Right lobe of liver (tissue), 6 donors: ENCODE results near the gene PDK3. TPM values are rescaled to one million over a fixed set of nuclear protein-coding genes. Genes with fewer than 3 reads are reported as not detected.

Experiments used
- ATAC-seq, 4 donors: fragments of 200-7000 bp; cut with Tn5 transposase; one replicate each; pipeline ENCODE4 v1.9.1; 2020; ENCODE audit warnings: mild to moderate bottlenecking in 4 of 4, moderate library complexity in 4 of 4
- DNase-seq, 3 donors: peaks; one replicate each; pipeline ENCODE4 v3.0.0-alpha.2; 2020
- H3K27ac ChIP-seq, 3 donors: fragments of 200-600 bp; one replicate each; pipeline ENCODE4 v1.8.0; 2022
- H3K27me3 ChIP-seq, 2 donors: fragments of 200-600 bp; one replicate each; pipeline ENCODE4 v1.8.0; 2022
- H3K36me3 ChIP-seq, 4 donors: fragments of 200-600 bp; sonication (generic) in 1 of 4; one replicate each; pipeline versions ENCODE4 v1.5.1 to v1.8.0; 2017 to 2022; ENCODE audit warnings: control low read depth in 1 of 4
- H3K4me1 ChIP-seq, 4 donors: fragments of 200-600 bp; sonication (generic) in 1 of 4; one replicate each; pipeline versions ENCODE4 v1.5.1 to v1.8.0; 2017 to 2022; ENCODE audit warnings: control low read depth in 1 of 4
- H3K4me3 ChIP-seq, 3 donors: fragments of 200-600 bp; one replicate each; pipeline ENCODE4 v1.8.0; 2022
- H3K9me3 ChIP-seq, 4 donors: fragments of 200-600 bp; sonication (generic) in 1 of 4; one replicate each; pipeline versions ENCODE4 v1.5.1 to v1.8.0; 2017 to 2022; ENCODE audit warnings: control low read depth in 1 of 4
- POLR2A ChIP-seq: fragments of 450-650 bp; IDR thresholded peaks from one replicate; pipeline ENCODE4 v1.6.1; 2017; ENCODE audit warnings: antibody characterized with exemption, mild to moderate bottlenecking
- WGBS: methylation state at CpG from one replicate; pipeline ENCODE4 v1.1.6; 2018; ENCODE audit warnings: low coverage, low lambda C conversion rate; ENCODE audit not compliant: insufficient coverage; ENCODE audit errors: missing lambda C conversion rate; 5-methylcytosine and 5-hydroxymethylcytosine counted together
- intact Hi-C, 2 donors: fragments of 100-400 bp; cut with DNase I; formaldehyde crosslinking; loops; one replicate each; pipeline versions ENCODE4 v1.11.2 to v1.14.1; 2022
- total RNA-seq, 6 experiments: library from RNA; depleted of rRNA in 2 of 6; stranded (reverse); fragments of >200 nt in 2 of 6; fragmentation: NEBNext Ultra II Directional in 3 of 6; extraction: Animal tissue kit (Norgen Biotek cat#: 25700) in 3 of 6; gene quantifications; one replicate each; pipeline versions ENCODE4 v1.1.0 to v1.2.4, GENCODE V29; 2016 to 2023
- TF ChIP-seq, protein P1 (sequence below), 4 donors: fragments of 200-600 bp in 3 of 4; fragments of 450-650 bp in 1 of 4; IDR thresholded peaks; one replicate each; pipeline versions ENCODE4 v1.5.1 to v1.8.0; 2016 to 2022; ENCODE audit warnings: antibody characterized with exemption in 4 of 4, mild to moderate bottlenecking in 2 of 4
- donor health status: DM: no; HTN: yes; CAD: no.
- donor health status: DM: no; HTN: no; CAD: no.
- donor health status: DM: no; HTN: no; CAD: no.
- donor health status: DM: no; HTN: yes; CAD: no.
- donor health status: DM: no; HTN: yes; CAD: no.

The PDK3 gene
- total RNA-seq, 6 experiments from 2014 or later: 8.6 to 17.5 (median 11.3) TPM

DNA sequence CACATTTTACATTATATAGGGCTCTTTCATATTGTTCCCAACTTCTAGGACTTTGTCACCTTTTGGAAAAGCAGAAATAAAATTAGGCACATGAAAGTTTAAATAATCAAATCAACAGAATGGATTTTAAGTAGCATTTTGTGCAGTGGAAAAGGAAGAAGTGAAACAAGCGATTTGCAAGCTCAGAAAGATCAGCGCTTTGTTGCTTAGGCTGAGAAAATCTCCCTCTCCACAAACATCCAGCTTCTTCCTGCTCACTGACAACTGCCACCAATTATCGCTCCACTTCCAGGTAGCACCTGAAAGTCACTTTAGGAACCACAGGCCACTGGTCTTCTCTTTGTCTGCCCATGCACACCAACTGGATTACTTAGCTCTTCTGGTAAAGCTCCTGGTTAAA lies 2.0 kb upstream of the PDK3 start:
- Histone ChIP-seq H3K27me3 (no peaks in the 10 kb centered on the region), H3K4me3 (no peak overlapping the region), H3K36me3 (no peaks in the 10 kb centered on the region), H3K4me1 (no peaks in the 10 kb centered on the region), H3K27ac (no peak overlapping the region), H3K9me3 (no peaks in the 10 kb centered on the region)
- no peak for ATAC-seq
- no peak for DNase-seq
- intact Hi-C loops: no loop called here
- TF ChIP-seq, protein P1, sequence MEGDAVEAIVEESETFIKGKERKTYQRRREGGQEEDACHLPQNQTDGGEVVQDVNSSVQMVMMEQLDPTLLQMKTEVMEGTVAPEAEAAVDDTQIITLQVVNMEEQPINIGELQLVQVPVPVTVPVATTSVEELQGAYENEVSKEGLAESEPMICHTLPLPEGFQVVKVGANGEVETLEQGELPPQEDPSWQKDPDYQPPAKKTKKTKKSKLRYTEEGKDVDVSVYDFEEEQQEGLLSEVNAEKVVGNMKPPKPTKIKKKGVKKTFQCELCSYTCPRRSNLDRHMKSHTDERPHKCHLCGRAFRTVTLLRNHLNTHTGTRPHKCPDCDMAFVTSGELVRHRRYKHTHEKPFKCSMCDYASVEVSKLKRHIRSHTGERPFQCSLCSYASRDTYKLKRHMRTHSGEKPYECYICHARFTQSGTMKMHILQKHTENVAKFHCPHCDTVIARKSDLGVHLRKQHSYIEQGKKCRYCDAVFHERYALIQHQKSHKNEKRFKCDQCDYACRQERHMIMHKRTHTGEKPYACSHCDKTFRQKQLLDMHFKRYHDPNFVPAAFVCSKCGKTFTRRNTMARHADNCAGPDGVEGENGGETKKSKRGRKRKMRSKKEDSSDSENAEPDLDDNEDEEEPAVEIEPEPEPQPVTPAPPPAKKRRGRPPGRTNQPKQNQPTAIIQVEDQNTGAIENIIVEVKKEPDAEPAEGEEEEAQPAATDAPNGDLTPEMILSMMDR (IDR thresholded peaks at IDR 0.05): no peak
- WGBS: 71% methylated on average over 3 of the region's 3 CpGs

DNA sequence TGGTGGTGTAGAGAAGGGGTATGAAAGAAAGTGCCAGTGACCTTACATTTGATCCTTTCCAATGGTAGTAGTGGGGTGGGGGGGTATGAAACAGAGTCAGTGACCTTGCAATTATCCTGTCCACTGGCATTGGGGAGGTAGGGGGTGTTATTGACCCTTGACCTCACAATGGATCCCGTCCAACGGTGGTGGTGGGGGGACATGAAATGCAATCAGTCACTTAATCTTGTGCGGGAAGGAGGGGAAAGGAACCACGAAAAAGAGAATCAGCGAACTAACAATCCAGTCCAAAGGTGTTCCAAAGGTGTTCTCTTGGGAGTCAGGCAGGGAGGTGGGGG lies 619 bp upstream of the PDK3 start:
- Histone ChIP-seq H3K4me1 (no peaks in the 10 kb centered on the region), H3K9me3 (no peaks in the 10 kb centered on the region), H3K4me3 (peak overlapping the region; percentile 57 to 69 (median 64)), H3K27me3 (no peaks in the 10 kb centered on the region), H3K36me3 (no peaks in the 10 kb centered on the region), H3K27ac (peak overlapping the region; percentile 75 to 96 (median 93))
- 31% methylated on average over 4 of the region's 5 CpGs for WGBS
- intact Hi-C loops: no loop called here
- no peak for DNase-seq
- peak; percentile 58 to 71 (median 62) for ATAC-seq
- no peak for TF ChIP-seq POLR2A
- TF ChIP-seq, protein P1 (IDR thresholded peaks at IDR 0.05): no peak

DNA sequence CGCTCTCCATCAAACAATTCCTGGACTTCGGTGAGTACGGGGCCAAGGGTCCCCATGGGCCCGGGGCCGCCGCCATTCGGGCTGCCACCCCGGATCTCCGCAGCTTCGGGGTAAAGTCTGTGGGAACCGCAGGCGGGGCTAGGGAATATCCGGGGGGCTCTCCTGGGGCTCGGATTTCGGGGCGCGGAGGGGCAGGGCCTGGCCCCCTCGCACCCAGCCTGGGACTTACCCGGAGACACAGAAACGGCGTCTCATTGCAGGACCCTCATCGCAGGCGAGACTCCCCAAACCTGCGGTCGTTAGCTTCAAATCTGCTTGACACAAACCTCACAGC lies 413 bp downstream of the PDK3 start:
- Histone ChIP-seq H3K4me1 (no peaks in the 10 kb centered on the region), H3K27me3 (no peaks in the 10 kb centered on the region), H3K27ac (peak overlapping the region; percentile 76 to 93 (median 86)), H3K36me3 (no peaks in the 10 kb centered on the region), H3K4me3 (peak overlapping the region; percentile 57 to 69 (median 64)), H3K9me3 (no peaks in the 10 kb centered on the region)
- intact Hi-C loops: no loop called here
- DNase-seq (peak in 1 of 3 donors; percentile 56), ATAC-seq (no peak)
- TF ChIP-seq, protein P1 (IDR thresholded peaks at IDR 0.05): no peak
- TF ChIP-seq POLR2A: no peak
- WGBS: 29% methylated on average over 6 of the region's 25 CpGs

DNA sequence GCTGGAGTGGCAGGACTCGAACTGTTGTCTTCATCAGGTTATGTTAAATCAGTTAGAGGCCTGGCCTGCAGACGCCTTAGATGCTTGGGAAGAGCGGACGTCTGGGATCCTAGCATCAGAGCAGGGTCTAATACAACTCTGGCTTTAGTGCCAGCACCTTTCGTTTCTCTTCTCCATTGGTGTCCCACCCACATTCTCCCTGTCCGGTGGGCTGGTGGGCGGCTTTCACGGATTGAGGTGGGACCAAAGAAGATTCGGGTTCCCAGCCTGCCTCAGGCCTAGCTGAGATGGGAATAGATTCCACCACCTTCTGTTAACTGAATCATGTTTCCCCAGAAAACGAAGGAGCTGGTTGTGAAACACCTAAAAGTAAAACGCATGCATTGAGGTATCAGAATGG lies 939 bp downstream of the PDK3 start:
- H3K9me3 ChIP-seq: no peaks in the 10 kb centered on the region
- H3K4me3 ChIP-seq: peak overlapping the region; percentile 57 to 69 (median 64)
- TF ChIP-seq, protein P1 (IDR thresholded peaks at IDR 0.05): no peak
- TF ChIP-seq POLR2A: no peak
- H3K27ac ChIP-seq: peak overlapping the region in 1 of 3 donors; percentile 93
- H3K27me3 ChIP-seq: no peaks in the 10 kb centered on the region
- ATAC-seq (no peak), DNase-seq (no peak)
- 30% methylated on average over 11 of the region's 11 CpGs for WGBS
- intact Hi-C loops: no loop called here
- H3K36me3 ChIP-seq: no peaks in the 10 kb centered on the region
- H3K4me1 ChIP-seq: no peaks in the 10 kb centered on the region

DNA sequence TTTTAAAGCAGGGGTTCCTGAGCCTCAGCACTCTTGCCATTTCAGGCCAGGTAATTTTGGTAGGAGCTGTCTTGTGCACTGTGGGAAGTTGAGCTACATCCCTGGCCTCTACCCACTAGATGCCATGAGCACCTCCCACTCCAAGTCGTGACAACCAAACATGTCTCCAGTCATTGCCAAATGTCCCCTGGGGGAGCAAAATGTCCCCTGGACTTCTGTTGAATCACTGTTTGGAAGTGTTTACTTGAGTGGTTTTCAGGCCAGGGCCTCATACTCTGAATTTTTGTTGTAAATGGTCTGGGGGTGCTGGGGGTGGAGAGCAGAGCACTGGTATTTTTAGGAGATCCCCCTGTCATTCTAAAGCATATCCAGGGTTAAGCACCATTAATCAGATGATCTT lies 3.2 kb downstream of the PDK3 start:
- no CpG with 5 or more reads among the region's 1 CpG for WGBS
- intact Hi-C loops: no loop called here
- Histone ChIP-seq H3K9me3 (no peaks in the 10 kb centered on the region), H3K36me3 (no peaks in the 10 kb centered on the region), H3K27ac (no peak overlapping the region), H3K4me3 (no peak overlapping the region), H3K27me3 (no peaks in the 10 kb centered on the region), H3K4me1 (no peaks in the 10 kb centered on the region)
- ATAC-seq (no peak), DNase-seq (no peak)
- TF ChIP-seq POLR2A: no peak
- TF ChIP-seq, protein P1 (IDR thresholded peaks at IDR 0.05): no peak
